Astrocyte of the cerebellum (primary cell): ENCODE measurements around the gene RBM45.
"Not testable (repeated sequence)": the region's sequence is repeated elsewhere in the genome, so short reads cannot be mapped to it uniquely, and the experiment has no call there.

ENCODE experiments used
- DNase-seq: peaks from one replicate; pipeline ENCODE4 v3.0.0-alpha.2; 2011; ENCODE audit warnings: low read depth
- H3K4me3 ChIP-seq: 2 replicates; pipeline ENCODE4 v1.5.1; 2011; ENCODE audit warnings: mild to moderate bottlenecking, low read depth, low read length, moderate library complexity
- in situ Hi-C: cut with HindIII; loops from 2 replicates; pipeline ENCODE4 v1.10.0; 2017; ENCODE audit warnings: low sequenced_read_pairs
- TF ChIP-seq, protein P1 (sequence below): IDR thresholded peaks from 2 replicates; pipeline ENCODE4 v1.5.1; 2012; ENCODE audit warnings: low read length, low read depth, moderate library complexity, mild to moderate bottlenecking; ENCODE audit errors: missing control alignments

The RBM45 gene

GRCh38 chr2:178152977-178153376, 40.7 kb downstream of the RBM45 start:
- in situ Hi-C loops, result no loop called here
- no peak for DNase-seq
- no peak overlapping the region for H3K4me3 ChIP-seq
- TF ChIP-seq, protein P1, sequence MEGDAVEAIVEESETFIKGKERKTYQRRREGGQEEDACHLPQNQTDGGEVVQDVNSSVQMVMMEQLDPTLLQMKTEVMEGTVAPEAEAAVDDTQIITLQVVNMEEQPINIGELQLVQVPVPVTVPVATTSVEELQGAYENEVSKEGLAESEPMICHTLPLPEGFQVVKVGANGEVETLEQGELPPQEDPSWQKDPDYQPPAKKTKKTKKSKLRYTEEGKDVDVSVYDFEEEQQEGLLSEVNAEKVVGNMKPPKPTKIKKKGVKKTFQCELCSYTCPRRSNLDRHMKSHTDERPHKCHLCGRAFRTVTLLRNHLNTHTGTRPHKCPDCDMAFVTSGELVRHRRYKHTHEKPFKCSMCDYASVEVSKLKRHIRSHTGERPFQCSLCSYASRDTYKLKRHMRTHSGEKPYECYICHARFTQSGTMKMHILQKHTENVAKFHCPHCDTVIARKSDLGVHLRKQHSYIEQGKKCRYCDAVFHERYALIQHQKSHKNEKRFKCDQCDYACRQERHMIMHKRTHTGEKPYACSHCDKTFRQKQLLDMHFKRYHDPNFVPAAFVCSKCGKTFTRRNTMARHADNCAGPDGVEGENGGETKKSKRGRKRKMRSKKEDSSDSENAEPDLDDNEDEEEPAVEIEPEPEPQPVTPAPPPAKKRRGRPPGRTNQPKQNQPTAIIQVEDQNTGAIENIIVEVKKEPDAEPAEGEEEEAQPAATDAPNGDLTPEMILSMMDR, result no peak

DNA sequence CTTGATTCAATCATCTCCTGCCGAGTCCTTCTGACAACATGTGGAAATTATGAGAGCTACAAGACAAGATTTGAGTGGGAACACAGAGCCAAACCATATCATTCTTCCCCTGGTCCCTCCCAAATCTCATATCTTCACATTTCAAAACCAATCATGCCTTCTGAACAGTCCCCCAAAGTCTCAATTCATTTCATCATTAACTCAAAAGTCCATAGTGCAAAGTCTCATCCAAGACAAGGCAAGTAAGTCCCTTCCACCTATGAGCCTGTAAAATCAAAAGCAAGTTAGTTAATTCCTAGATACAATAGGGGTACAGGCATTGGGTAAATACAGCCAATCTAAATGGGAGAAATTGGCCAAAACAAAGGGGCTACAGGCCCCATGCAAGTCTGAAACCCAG, 41.6 kb downstream of the RBM45 start:
- in situ Hi-C loops, H3K4me3 ChIP-seq, DNase-seq: not testable (repeated sequence)

DNA sequence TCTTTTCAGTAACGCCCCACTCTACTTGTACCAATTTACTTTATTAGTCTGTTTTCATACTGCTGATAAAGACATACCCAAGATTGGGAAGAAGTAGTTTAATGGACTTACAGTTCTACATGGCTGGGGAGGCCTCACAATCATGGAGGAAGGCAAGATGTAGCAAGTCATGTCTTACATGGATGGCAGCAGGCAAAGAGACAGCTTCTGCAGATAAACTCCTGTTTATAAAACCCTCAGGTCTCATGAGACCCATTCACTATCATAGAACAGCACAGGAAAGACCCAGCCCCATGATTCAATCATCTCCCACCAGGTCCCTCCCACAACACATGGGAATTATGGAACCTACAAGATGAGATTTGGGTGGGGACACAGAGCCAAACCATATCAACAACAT, 43.3 kb downstream of the RBM45 start:
- TF ChIP-seq, protein P1, result no peak
- in situ Hi-C loops, result no loop called here
- H3K4me3 ChIP-seq, result no peak overlapping the region
- DNase-seq, result no peak

DNA sequence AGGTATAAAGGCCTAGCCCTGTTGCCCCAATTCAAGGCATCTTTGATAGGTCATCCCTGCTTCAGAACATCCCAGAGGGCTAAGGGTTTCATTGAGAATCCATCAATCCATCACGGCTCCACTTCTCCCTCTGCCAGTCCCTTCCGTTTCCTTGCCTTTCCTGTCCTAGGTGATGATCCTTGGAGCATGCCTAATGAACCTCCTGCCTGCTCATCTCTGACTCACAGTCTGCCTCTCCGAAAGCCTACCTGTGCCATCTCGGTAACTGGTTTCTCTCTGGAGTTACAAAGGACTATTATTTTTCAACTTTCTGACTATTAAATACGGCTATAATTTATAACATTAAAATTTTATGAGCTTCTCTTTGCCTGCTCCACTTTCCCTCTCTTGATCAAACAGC, 45.3 kb downstream of the RBM45 start:
- no peak for DNase-seq
- in situ Hi-C loops, result no loop called here
- H3K4me3 ChIP-seq, result no peak overlapping the region
- TF ChIP-seq, protein P1, result no peak

GRCh38 chr2:178159966-178160365, 47.7 kb downstream of the RBM45 start:
- in situ Hi-C loops, result no loop called here
- TF ChIP-seq, protein P1, result no peak
- H3K4me3 ChIP-seq, result no peak overlapping the region
- no peak for DNase-seq

GRCh38 chr2:178160601-178161000, 48.4 kb downstream of the RBM45 start:
- in situ Hi-C loops, result no loop called here
- TF ChIP-seq, protein P1, result no peak
- no peak overlapping the region for H3K4me3 ChIP-seq
- DNase-seq, result no peak

DNA sequence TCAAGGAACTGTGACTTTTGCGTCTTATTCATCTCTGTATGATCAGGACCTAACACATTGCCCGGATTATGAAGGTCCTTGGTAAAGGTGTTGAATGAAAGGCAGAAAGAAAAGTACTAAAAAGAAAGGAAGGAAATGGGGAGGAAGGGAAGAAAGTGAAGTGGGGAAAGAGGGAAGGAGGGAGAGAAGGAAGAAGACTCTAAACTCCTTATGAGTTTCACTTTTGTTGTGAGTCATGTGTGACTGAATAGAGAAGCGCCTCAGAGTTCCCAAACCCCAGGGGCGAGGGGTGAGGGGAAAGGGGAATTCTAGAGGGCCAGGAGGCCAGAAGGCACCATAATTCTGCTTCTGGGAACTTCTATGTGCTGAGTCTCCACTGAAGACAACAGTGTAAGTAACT, 51.2 kb downstream of the RBM45 start:
- in situ Hi-C loops, result no loop called here
- no peak overlapping the region for H3K4me3 ChIP-seq
- no peak for DNase-seq
- TF ChIP-seq, protein P1, result no peak
